ENCODE measurements around the gene HMCN2.

The HMCN2 gene

GRCh38 chr9:130284690-130285089 is 19.1 kb downstream of the HMCN2 start:
- in situ Hi-C loops (cut with MboI; ENCODE audit: low pct_unique_long_range_greater_than_20kb, low sequenced_read_pairs, unreplicated experiment), result no loop called here

GRCh38 chr9:130285271-130285670 is 19.7 kb downstream of the HMCN2 start:
- TF ChIP-seq CTCF (IDR thresholded peaks at IDR 0.05; ENCODE audit: extremely low read depth, insufficient read depth, missing control alignments), result no peak
- no peak for DNase-seq (ENCODE audit: low spot score)
- in situ Hi-C loops (cut with MboI; ENCODE audit: low pct_unique_long_range_greater_than_20kb, low sequenced_read_pairs, unreplicated experiment), result no loop called here

More at GRCh38 chr9:130284690-130285089, 19.1 kb downstream of the HMCN2 start:
- DNase-seq (ENCODE audit: low spot score), result no peak
- no peak for TF ChIP-seq CTCF (IDR thresholded peaks at IDR 0.05; ENCODE audit: extremely low read depth, insufficient read depth, missing control alignments)

- TF ChIP-seq CTCF (IDR thresholded peaks at IDR 0.05; ENCODE audit: extremely low read depth, insufficient read depth, missing control alignments), result no peak
- no peak for DNase-seq (ENCODE audit: low spot score)
- in situ Hi-C loops (cut with MboI; ENCODE audit: low pct_unique_long_range_greater_than_20kb, low sequenced_read_pairs, unreplicated experiment), result no loop called here
Observed at GRCh38 chr9:130286072-130286770, 20.7 kb downstream of the HMCN2 start.

GRCh38 chr9:130286781-130287428 is 21.3 kb downstream of the HMCN2 start:
- in situ Hi-C loops (cut with MboI; ENCODE audit: low pct_unique_long_range_greater_than_20kb, low sequenced_read_pairs, unreplicated experiment), result no loop called here
- DNase-seq (ENCODE audit: low spot score), result no peak
- no peak for TF ChIP-seq CTCF (IDR thresholded peaks at IDR 0.05; ENCODE audit: extremely low read depth, insufficient read depth, missing control alignments)

GRCh38 chr9:130287736-130288135 is 22.2 kb downstream of the HMCN2 start:
- TF ChIP-seq CTCF (IDR thresholded peaks at IDR 0.05; ENCODE audit: extremely low read depth, insufficient read depth, missing control alignments), result no peak
- in situ Hi-C loops (cut with MboI; ENCODE audit: low pct_unique_long_range_greater_than_20kb, low sequenced_read_pairs, unreplicated experiment), result no loop called here
- no peak for DNase-seq (ENCODE audit: low spot score)

GRCh38 chr9:130288393-130288792 is 22.8 kb downstream of the HMCN2 start:
- DNase-seq (ENCODE audit: low spot score), result no peak
- no peak for TF ChIP-seq CTCF (IDR thresholded peaks at IDR 0.05; ENCODE audit: extremely low read depth, insufficient read depth, missing control alignments)
- in situ Hi-C loops (cut with MboI; ENCODE audit: low pct_unique_long_range_greater_than_20kb, low sequenced_read_pairs, unreplicated experiment), result no loop called here

Data from GM13977 (cell line).